K562 (cell line): Measurements from ENCODE around the gene ANKRD49. TPM values are rescaled to one million over a fixed set of nuclear protein-coding genes. Genes with fewer than 3 reads are reported as not detected.
A peak's percentile ranks its signal among the peaks of the same experiment; 100 is the strongest.

Source experiments
- ARID2 ChIP-seq: fragments of 450-650 bp; IDR thresholded peaks from 2 replicates; pipeline ENCODE4 v1.6.1; 2017; ENCODE audit warnings: antibody characterized with exemption, mild to moderate bottlenecking
- CEBPG ChIP-seq, 3 experiments: fragments of 200-800 bp in 1 of 3; sonication (Bioruptor generic) in 1 of 3; sonication (generic) in 1 of 3; formaldehyde crosslinking in 1 of 3; IDR thresholded peaks in 2 of 3; conservative IDR thresholded peaks in 1 of 3; 2 replicates each; pipeline versions ENCODE4 v1.6.1 to v1.8.0; 2016 to 2022; ENCODE audit warnings: missing compliant biosample characterization in 2 of 3, missing genetic modification characterization in 2 of 3, mild to moderate bottlenecking in 1 of 3, missing genetic modification reagents in 1 of 3
- EP300 ChIP-seq: IDR thresholded peaks from 2 replicates; pipeline ENCODE4 v1.6.1; 2012; ENCODE audit warnings: low read length, improper control_type of control experiment
- HINFP ChIP-seq: fragments of 450-650 bp; conservative IDR thresholded peaks from 2 replicates; pipeline ENCODE4 v1.6.1; 2016; ENCODE audit warnings: missing genetic modification characterization, low read depth, mild to moderate bottlenecking, control low read depth, missing compliant biosample characterization
- PBX2 ChIP-seq, 2 experiments: IDR thresholded peaks in 1 of 2; conservative IDR thresholded peaks in 1 of 2; 2 replicates each; pipeline ENCODE4 v1.6.1; 2016; ENCODE audit warnings: low read depth in 2 of 2, mild to moderate bottlenecking in 1 of 2, missing compliant biosample characterization in 1 of 2, missing genetic modification characterization in 1 of 2, moderate library complexity in 1 of 2
- RBM14 ChIP-seq: fragments of 200-400 bp; formaldehyde crosslinking; IDR thresholded peaks from 2 replicates; pipeline ENCODE4 v1.6.1; 2018; ENCODE audit warnings: low read depth, mild to moderate bottlenecking, low read length, moderate library complexity, borderline replicate concordance; ENCODE audit not compliant: insufficient read depth
- SIRT6 ChIP-seq: IDR thresholded peaks from one replicate; pipeline ENCODE4 v1.6.1; 2012; ENCODE audit warnings: low read depth, mild to moderate bottlenecking, control low read depth, inconsistent platforms, low read length, moderate library complexity
- TCF7L2 ChIP-seq: fragments of 150-350 bp; IDR thresholded peaks from 2 replicates; pipeline ENCODE4 v1.6.1; 2016; ENCODE audit warnings: low read depth, mild to moderate bottlenecking, low read length, moderate library complexity
- WHSC1 ChIP-seq: IDR thresholded peaks from one replicate; pipeline ENCODE4 v1.6.1; 2012; ENCODE audit warnings: low read length, control low read depth, inconsistent platforms
- ZBTB7A ChIP-seq: IDR thresholded peaks from 2 replicates; pipeline ENCODE4 v1.6.1; 2011; ENCODE audit warnings: low read depth, mild to moderate bottlenecking, low read length, moderate library complexity, borderline replicate concordance; ENCODE audit not compliant: control insufficient read depth
- ZNF274 ChIP-seq: IDR thresholded peaks from 2 replicates; pipeline ENCODE4 v1.6.1; 2011; ENCODE audit warnings: low read depth, mild to moderate bottlenecking, low read length, moderate library complexity, borderline replicate concordance
- ZNF77 ChIP-seq: fragments of 250-450 bp; sonication (Bioruptor Pico); IDR thresholded peaks from 2 replicates; pipeline ENCODE4 v1.5.0; 2020
- polyA plus RNA-seq, 8 experiments: library from polyadenylated mRNA; depleted of rRNA in 4 of 8; stranded (reverse) in 5 of 8; unstranded in 3 of 8; fragments of >200 nt; fragmentation: Nextera tagmentation in 2 of 8; fragmentation: Illumina TruSeq in 1 of 8; extraction: Ambion mirVana in 2 of 8; extraction: Trizol in 1 of 8; gene quantifications; 2 replicates each; pipeline versions ENCODE4 v1.2.1 to v1.2.3, GENCODE V29; 2011 to 2014; ENCODE audit warnings: inconsistent platforms in 1 of 8, missing spikeins in 1 of 8
- total RNA-seq, 7 experiments: library from RNA; depleted of rRNA in 6 of 7; stranded (reverse); fragments of >200 nt in 6 of 7; fragmentation: Illumina TruSeq in 2 of 7; extraction: Trizol in 2 of 7; gene quantifications; 2 replicates each; pipeline versions ENCODE4 v1.2.1 to v1.2.3, GENCODE V29; 2011 to 2021; ENCODE audit warnings: low replicate concordance in 1 of 7

Gene ANKRD49
- total and polyA plus RNA-seq, 9 of the 15 experiments (the other 6 are each of a cell fraction or from before 2014, with no cell fraction given), result 13.4 to 43.5 (median 30.6) TPM

- TF ChIP-seq ARID2, result no peak
- TF ChIP-seq PBX2 (CRISPR knock-in tag; IDR thresholded peaks at IDR 0.05; ENCODE audit: low read depth), result no peak
- 0 out of 2 replicates have a peak, but pooled peaks have one; percentile 22 for TF ChIP-seq PBX2 (tag; conservative IDR thresholded peaks at IDR 0.05; ENCODE audit: low read depth)
- peak; percentile 19; the same call in 1 of the 2 replicates for TF ChIP-seq CEBPG (CRISPR knock-in tag; IDR thresholded peaks at IDR 0.05)
- TF ChIP-seq CEBPG (tag; conservative IDR thresholded peaks at IDR 0.05 in 1 of 2, IDR thresholded peaks at IDR 0.05 in 1 of 2), result peak; percentile 91 to 97
- no peak for TF ChIP-seq ZNF274
- no peak for TF ChIP-seq RBM14
- TF ChIP-seq EP300, result no peak
- TF ChIP-seq HINFP, result no peak
- TF ChIP-seq WHSC1, result no peak
- no peak for TF ChIP-seq SIRT6
- no peak for TF ChIP-seq ZBTB7A
- no peak for TF ChIP-seq ZNF77 (CRISPR knock-in tag)
- no peak for TF ChIP-seq TCF7L2
Measured at GRCh38 chr11:94526645-94527438, 33.1 kb downstream of the ANKRD49 start (continued).
